Kidney glomerular epithelial cell (primary cell): ENCODE results near the gene DOK7.

Experiments used
- DNase-seq: peaks from one replicate; lab custom pipeline; 2025; lab: John Stamatoyannopoulos, UW

Gene DOK7

GRCh38 chr4:3427706-3428446 is 35.2 kb upstream of the DOK7 start:
- no peak for DNase-seq

DNA sequence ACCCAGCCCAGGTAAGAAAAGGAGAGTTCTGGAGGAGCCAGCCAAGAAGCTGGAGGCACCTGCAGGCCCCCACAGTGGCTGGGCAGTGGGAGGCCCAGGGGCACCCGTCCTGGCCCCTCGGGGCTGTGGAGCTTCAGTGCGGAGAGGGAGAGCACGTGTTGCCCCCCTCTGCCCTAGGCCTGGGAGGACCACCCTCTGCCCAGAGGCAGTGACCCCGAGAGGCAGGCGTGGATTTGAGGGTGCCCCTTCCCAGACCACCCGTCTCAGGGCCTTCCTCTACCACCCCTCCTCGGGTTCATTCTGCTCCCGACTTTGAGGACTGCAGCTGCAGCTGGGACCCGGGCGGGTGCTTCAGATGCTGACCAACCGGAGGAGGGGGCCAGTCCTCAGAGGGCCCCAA is 33.5 kb upstream of the DOK7 start:
- no peak for DNase-seq

GRCh38 chr4:3430524-3430923 is 32.6 kb upstream of the DOK7 start:
- no peak for DNase-seq

DNA sequence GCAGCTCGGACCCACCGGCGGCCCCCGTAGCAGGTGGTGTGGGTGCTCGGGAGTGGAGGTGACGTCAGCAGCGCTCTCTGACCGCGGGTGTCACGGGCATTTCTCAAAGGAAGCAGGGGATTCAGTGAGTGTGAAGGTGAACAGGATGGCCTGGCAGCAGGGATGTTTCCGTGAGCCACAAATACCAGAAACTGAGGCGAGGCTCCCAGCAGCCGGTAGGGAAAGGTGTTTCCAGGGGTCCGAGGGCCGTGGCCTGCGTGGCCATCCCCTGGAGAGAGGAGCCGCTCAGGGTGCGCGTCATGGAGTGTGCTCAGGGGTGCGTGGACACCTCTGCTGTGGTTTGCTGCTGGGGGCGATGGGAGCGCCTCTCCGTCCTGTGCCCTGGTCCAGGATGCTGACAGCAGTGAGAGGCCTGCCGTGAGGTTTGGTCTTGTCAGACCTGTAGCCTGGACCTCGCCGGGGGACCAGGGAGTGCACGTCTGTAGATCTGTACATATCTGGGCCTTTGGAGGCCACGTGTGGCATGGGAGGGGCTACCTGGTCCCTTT is 31.6 kb upstream of the DOK7 start:
- DNase-seq, result no peak

DNA sequence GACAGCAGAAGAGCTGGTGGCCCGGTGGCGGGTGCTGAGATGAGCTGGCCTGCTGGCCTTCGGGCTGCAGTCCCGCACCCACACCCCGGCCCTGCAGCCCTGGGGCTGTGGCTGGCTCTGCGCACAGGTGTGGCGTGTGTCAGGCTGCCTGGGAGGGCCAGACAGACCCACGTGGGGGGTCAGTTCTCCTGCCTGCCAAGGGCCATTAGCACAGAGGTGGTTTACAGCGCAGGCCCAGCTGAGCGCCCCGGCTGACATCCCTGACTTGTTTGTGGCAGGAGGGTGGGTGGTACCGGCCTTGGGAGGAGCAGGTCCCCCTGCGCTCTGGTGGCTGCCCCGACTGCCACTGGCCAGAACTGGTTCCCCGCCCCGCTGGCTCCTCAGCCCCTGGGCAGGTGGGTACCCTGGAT is 30.7 kb upstream of the DOK7 start:
- DNase-seq, result no peak

GRCh38 chr4:3433138-3433869 is 29.8 kb upstream of the DOK7 start:
- DNase-seq, result no peak

GRCh38 chr4:3434881-3435685 is 28.0 kb upstream of the DOK7 start:
- no peak for DNase-seq

- DNase-seq, result no peak
Observed at GRCh38 chr4:3435686-3435956, 27.5 kb upstream of the DOK7 start.

GRCh38 chr4:3436048-3436797 is 26.9 kb upstream of the DOK7 start:
- DNase-seq, result no peak

GRCh38 chr4:3436798-3437581 is 26.1 kb upstream of the DOK7 start:
- DNase-seq, result peak; percentile 67

GRCh38 chr4:3437582-3437936 is 25.5 kb upstream of the DOK7 start:
- no peak for DNase-seq

DNA sequence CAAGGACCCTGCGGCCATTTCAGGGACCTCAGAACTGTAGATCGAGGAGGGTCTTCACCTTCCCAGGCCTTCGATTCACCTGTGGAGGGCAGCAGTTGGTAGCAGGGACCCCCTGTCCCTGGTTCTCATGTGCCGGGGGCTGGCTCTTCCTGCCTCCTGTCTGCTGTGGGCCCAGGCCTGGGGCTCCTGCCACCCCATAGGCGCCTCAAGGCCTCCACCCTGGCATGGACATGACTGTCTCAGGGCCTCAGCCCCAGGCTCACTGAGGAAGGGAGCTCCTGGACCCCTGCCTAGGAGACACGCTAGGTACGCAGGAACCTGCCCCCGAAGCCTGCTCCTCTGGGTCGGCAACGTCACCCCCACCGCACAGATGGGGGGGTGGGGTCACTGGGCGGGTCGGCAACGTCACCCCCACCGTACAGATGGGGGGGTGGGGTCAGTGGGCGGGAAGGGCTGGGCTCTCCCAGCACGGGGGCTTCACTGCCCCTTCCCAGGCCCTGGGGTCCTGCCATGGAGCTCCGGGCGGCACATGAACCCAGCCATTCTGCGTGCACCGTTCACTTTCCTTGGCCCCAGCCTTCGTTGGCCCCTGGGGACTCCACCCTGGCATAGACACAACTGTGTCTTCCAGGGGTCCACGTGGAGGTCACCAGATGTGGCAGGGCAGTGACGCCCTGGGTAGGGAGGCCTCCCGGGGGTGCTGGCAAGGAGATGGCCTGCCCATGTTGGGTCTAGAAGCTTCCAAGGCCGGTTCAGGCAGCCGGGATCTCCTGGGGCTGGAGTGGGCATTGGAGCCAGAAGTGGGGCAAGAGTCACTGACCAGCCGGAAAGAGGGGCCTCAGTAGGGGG is 24.9 kb upstream of the DOK7 start:
- DNase-seq, result no peak

- DNase-seq, result no peak
Observed at GRCh38 chr4:3438847-3439180, 24.3 kb upstream of the DOK7 start.

DNA sequence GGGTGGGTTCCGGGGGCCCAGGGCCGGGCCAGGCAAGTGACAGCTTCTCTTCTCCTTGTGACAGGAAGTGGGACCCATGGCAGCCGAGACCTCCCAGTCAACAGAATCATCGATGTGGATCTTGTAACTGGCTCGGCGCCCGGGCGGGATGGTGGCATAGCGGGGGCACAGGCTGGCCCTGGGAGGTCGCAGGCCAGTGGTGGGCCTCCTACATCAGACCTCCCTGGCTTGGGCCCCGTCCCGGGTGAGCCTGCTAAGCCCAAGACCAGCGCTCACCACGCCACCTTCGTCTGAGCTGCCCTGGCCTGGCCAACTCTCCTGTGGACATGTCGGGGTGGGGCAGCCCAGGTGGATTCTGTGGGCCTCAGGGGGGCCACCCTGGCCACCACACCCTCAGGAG is 23.7 kb upstream of the DOK7 start:
- DNase-seq, result no peak

DNA sequence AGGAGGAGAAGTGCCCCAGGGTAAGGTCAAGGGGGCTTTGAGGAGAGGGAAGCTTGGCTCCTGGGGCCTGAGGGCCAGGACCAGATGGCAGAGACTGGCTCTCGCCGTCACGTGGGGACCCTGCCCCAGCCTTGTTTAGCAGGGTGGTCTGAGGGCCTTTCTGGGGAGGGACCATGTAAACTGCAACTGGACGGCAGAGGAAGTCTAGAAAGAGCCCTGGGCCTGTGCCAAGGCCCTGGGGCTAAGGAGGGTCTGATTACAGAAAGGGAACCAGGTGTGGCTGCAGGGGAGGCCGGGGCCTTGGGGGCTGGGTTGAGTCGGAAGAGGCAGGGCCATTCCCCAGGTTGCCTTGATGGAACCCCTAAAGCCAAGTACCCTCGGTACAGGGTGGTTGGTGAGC is 23.1 kb upstream of the DOK7 start:
- DNase-seq, result no peak

DNA sequence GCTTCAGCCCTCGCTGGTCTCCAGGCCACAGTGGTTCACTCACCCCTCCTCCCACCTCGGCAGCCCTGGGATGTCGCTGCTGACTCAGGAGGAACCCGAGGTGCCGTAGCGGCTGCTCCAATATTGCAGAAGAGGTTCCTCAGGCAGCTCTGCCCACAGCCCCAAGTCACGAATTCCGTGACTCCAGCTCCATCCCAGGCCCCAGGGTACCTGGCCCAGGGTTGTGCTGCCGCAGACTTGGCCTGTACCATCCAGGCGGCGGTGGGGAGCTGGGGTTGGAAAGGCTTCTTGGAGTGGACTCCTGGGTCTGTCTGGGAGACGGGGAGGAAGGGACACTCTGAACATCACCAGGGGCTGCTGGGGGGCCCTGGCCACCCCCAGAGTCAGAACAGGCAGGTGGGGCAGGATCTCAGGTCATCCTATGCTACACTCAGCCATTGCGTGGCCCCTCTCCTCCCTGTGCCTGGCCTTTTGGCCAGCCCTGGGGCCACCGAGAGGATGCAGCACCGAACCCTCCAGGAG is 22.1 kb upstream of the DOK7 start:
- DNase-seq, result peak; percentile 21

- DNase-seq, result no peak
Observed at GRCh38 chr4:3441501-3442459, 21.3 kb upstream of the DOK7 start, which contains the start of gene HGFAC. HGFAC (plus strand) TSS chr4:3441968; CDS start chr4:3442002, 34 bp downstream.

GRCh38 chr4:3442460-3442958 is 20.6 kb upstream of the DOK7 start:
- no peak for DNase-seq
